ENCODE measurements around the gene FKBP10. TPM values are rescaled to one million over a fixed set of nuclear protein-coding genes. Genes with fewer than 3 reads are reported as not detected.
A peak's percentile ranks its signal among the peaks of the same experiment; 100 is the strongest.

Gene FKBP10
- total RNA-seq, 1 donor from 2014 or later, result 154 TPM

- no peak overlapping the region for H3K27ac Mint-ChIP-seq
- TF ChIP-seq CTCF (IDR thresholded peaks at IDR 0.05; ENCODE audit: unreplicated experiment), result no peak
- DNase-seq (ENCODE audit: low spot score, unreplicated experiment), result no peak
- peaks cover 36% of the 10 kb centered on the region for H3K36me3 Mint-ChIP-seq (ENCODE audit: insufficient read depth)
- H3K4me1 Mint-ChIP-seq (ENCODE audit: low read depth), result peaks cover 2% of the 10 kb centered on the region
- no peaks in the 10 kb centered on the region for H3K27me3 Mint-ChIP-seq
- no peak overlapping the region for H3K4me3 Mint-ChIP-seq (ENCODE audit: low read depth)
- H3K9me3 Mint-ChIP-seq (ENCODE audit: low read depth), result no peaks in the 10 kb centered on the region
Observed at GRCh38 chr17:41869426-41869825, 56.6 kb downstream of the FKBP10 start.

- Mint-ChIP-seq H3K36me3 (ENCODE audit: insufficient read depth) (peaks cover 39% of the 10 kb centered on the region), H3K4me1 (ENCODE audit: low read depth) (peaks cover 2% of the 10 kb centered on the region), H3K4me3 (ENCODE audit: low read depth) (no peak overlapping the region), H3K27ac (no peak overlapping the region), H3K9me3 (ENCODE audit: low read depth) (no peaks in the 10 kb centered on the region), H3K27me3 (no peaks in the 10 kb centered on the region)
- DNase-seq (ENCODE audit: low spot score, unreplicated experiment), result no peak
- TF ChIP-seq CTCF (IDR thresholded peaks at IDR 0.05; ENCODE audit: unreplicated experiment), result no peak
Observed at GRCh38 chr17:41870097-41870496, 57.3 kb downstream of the FKBP10 start.

- no peaks in the 10 kb centered on the region for H3K9me3 Mint-ChIP-seq (ENCODE audit: low read depth)
- no peak overlapping the region for H3K4me3 Mint-ChIP-seq (ENCODE audit: low read depth)
- no peak for DNase-seq (ENCODE audit: low spot score, unreplicated experiment)
- H3K27ac Mint-ChIP-seq, result no peak overlapping the region
- H3K27me3 Mint-ChIP-seq, result no peaks in the 10 kb centered on the region
- no peak for TF ChIP-seq CTCF (IDR thresholded peaks at IDR 0.05; ENCODE audit: unreplicated experiment)
- H3K36me3 Mint-ChIP-seq (ENCODE audit: insufficient read depth), result peaks cover 38% of the 10 kb centered on the region
- no peaks in the 10 kb centered on the region for H3K4me1 Mint-ChIP-seq (ENCODE audit: low read depth)
Observed at GRCh38 chr17:41870627-41871026, 57.8 kb downstream of the FKBP10 start.

GRCh38 chr17:41871789-41872188 is 59.0 kb downstream of the FKBP10 start:
- Mint-ChIP-seq H3K9me3 (ENCODE audit: low read depth) (no peaks in the 10 kb centered on the region), H3K27ac (peak overlapping the region; percentile 33), H3K36me3 (ENCODE audit: insufficient read depth) (peaks cover 41% of the 10 kb centered on the region), H3K4me1 (ENCODE audit: low read depth) (no peaks in the 10 kb centered on the region), H3K4me3 (ENCODE audit: low read depth) (no peak overlapping the region), H3K27me3 (no peaks in the 10 kb centered on the region)
- no peak for TF ChIP-seq CTCF (IDR thresholded peaks at IDR 0.05; ENCODE audit: unreplicated experiment)
- no peak for DNase-seq (ENCODE audit: low spot score, unreplicated experiment)

Other genes starting within 250 kb of the FKBP10 start
- gene KRT9, start 240.9 kb upstream of the FKBP10 start, total RNA-seq, result not detected in 2 replicates
- not detected in 2 replicates for gene KRT14, start 226.1 kb upstream of the FKBP10 start, total RNA-seq
- not detected in 2 replicates for gene KRT16, start 200.2 kb upstream of the FKBP10 start, total RNA-seq
- 0.22 and 0.46 TPM in 2 replicates for gene KRT17, start 188.4 kb upstream of the FKBP10 start, total RNA-seq
- 622 and 652 TPM in 2 replicates for gene EIF1, start 124.1 kb upstream of the FKBP10 start, total RNA-seq
- gene GAST, start 100.7 kb upstream of the FKBP10 start, total RNA-seq, result 28.1 and 32.0 TPM in 2 replicates
- 13.7 and 14.9 TPM in 2 replicates for gene HAP1, start 78.4 kb upstream of the FKBP10 start, total RNA-seq
- gene JUP, start 26.3 kb upstream of the FKBP10 start, total RNA-seq, result 195 and 199 TPM in 2 replicates
- gene P3H4, start 1.1 kb upstream of the FKBP10 start, total RNA-seq, result 30.4 and 31.7 TPM in 2 replicates
- 105 and 115 TPM in 2 replicates for gene NT5C3B, start 23.2 kb downstream of the FKBP10 start, total RNA-seq
- gene KLHL10, start 24.8 kb downstream of the FKBP10 start, total RNA-seq, result not detected in 2 replicates
- 16.9 and 19.6 TPM in 2 replicates for gene KLHL11, start 52.4 kb downstream of the FKBP10 start, total RNA-seq
- 186 and 188 TPM in 2 replicates for gene ACLY, start 105.9 kb downstream of the FKBP10 start, total RNA-seq
- 6.3 and 7.1 TPM in 2 replicates for gene ODAD4, start 117.6 kb downstream of the FKBP10 start, total RNA-seq
- gene CNP, start 153.8 kb downstream of the FKBP10 start, total RNA-seq, result 98.7 and 102 TPM in 2 replicates
- 113 and 117 TPM in 2 replicates for gene DNAJC7, start 204.4 kb downstream of the FKBP10 start, total RNA-seq
- 44.8 and 48.1 TPM in 2 replicates for gene NKIRAS2, start 207.1 kb downstream of the FKBP10 start, total RNA-seq
- gene C17orf113, start 237.6 kb downstream of the FKBP10 start, total RNA-seq, result 3.2 and 3.7 TPM in 2 replicates